ENCODE measurements around the gene ZNF831.

Gene ZNF831

GRCh38 chr20:59242714-59243626 lies 79.3 kb downstream of the ZNF831 start:
- H2AFZ ChIP-seq (ENCODE audit: low read depth) = no peak overlapping the region
- no peak overlapping the region for H3K27ac ChIP-seq
- no peaks in the 10 kb centered on the region for H3K4me1 ChIP-seq (ENCODE audit: low read depth, poor library complexity, severe bottlenecking)
- no peak overlapping the region for H3K4me3 ChIP-seq (IDR thresholded peaks at IDR 0.05; ENCODE audit: insufficient read depth, low read depth, low read length)
- H3K36me3 ChIP-seq (ENCODE audit: insufficient read depth) = no peaks in the 10 kb centered on the region
- no peak for TF ChIP-seq CTCF (conservative IDR thresholded peaks at IDR 0.05; ENCODE audit: low read depth, low read length)
- no peaks in the 10 kb centered on the region; the same call in 1 of the 2 replicates for H3K27me3 ChIP-seq (ENCODE audit: insufficient read depth, low read depth)
- H4K20me1 ChIP-seq (ENCODE audit: insufficient read depth) = no peaks in the 10 kb centered on the region
- no peak overlapping the region for H3K4me2 ChIP-seq
- H3K79me2 ChIP-seq (ENCODE audit: insufficient read depth, low read depth) = no peaks in the 10 kb centered on the region
- no peak overlapping the region for H3K9ac ChIP-seq

DNA sequence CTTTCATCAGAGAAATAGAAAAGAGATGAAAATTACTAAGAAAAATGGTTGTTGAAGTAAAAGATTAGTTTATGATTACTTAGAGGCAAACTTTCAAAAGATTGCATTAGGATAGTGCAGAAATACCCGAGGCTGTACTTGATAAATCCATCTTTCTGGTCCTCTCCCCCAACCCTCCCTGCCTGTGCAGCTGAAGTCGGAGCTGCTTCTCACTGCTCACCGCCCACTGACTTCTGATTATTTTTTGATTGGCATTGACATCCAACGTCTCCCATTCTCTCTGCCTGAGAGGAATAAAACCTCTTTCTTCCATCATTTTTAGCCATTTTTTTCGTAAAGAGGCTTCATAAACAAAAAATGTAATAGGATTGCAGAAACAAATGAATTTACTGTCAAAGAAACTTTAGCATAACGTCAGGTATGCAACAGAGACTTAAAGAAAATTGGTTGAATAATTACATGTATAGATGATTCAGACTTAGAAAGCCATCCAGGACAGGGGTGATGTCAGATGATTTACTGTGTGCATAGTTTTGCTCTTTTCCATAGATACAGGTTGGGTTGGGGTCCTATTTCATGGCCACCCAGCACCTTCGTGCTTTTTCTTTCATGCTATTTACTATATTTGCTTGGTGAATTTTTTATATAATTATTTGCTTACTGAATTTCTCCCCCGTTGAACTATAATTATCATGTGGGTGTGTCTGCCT lies 83.2 kb downstream of the ZNF831 start:
- H2AFZ ChIP-seq (ENCODE audit: low read depth) = no peak overlapping the region
- H3K27me3 ChIP-seq (ENCODE audit: insufficient read depth, low read depth) = no peaks in the 10 kb centered on the region
- H3K79me2 ChIP-seq (ENCODE audit: insufficient read depth, low read depth) = no peaks in the 10 kb centered on the region
- no peak overlapping the region for H3K4me3 ChIP-seq (IDR thresholded peaks at IDR 0.05; ENCODE audit: insufficient read depth, low read depth, low read length)
- no peak overlapping the region for H3K27ac ChIP-seq
- no peaks in the 10 kb centered on the region for H3K36me3 ChIP-seq (ENCODE audit: insufficient read depth)
- no peak overlapping the region for H3K4me2 ChIP-seq
- no peak overlapping the region for H3K9ac ChIP-seq
- H4K20me1 ChIP-seq (ENCODE audit: insufficient read depth) = no peaks in the 10 kb centered on the region
- no peaks in the 10 kb centered on the region for H3K4me1 ChIP-seq (ENCODE audit: low read depth, poor library complexity, severe bottlenecking)
- no peak for TF ChIP-seq CTCF (conservative IDR thresholded peaks at IDR 0.05; ENCODE audit: low read depth, low read length)

DNA sequence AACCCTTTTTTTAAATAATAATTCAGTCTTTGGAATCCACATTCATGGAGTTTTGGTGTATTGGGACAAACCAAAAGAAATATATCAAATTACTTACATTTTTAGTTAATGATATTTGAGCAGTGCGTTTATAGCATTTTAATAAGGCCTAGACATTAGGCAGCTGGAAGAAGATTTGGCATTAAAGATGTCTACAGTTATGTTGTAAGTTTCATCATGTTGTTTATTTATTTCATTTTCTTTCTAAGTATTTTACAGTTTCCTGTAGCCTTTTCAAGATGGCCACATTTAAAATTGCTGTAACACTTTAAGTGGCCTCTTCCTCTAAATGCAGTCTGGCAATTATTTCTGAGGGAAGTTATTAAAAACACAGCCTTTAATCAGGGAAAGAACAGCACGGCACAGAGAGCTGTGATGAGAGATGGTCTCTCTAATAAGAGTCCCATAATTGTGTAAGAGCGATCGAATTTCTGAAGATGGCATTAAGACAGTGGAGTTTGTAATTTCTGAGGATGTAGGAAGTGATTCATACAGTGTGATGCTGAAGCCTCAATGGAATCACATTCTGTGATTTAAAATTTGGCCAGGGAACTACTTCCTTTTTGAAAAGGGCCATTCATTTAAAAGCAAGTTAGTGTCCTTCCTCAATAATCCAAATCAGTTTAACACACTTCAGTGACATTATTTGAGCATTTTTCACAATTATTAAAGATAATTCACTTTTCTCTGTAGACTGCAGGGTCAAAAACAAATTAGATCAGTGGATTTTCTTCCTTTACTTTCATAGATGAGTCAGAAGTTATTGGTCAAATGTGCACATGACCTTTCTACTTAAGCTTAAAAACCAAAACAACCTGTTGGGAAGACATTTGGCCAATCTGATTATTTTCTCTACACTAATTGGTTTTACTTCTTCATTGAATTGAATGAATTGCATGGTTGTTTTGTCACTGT lies 84.4 kb downstream of the ZNF831 start:
- no peaks in the 10 kb centered on the region for H3K4me1 ChIP-seq (ENCODE audit: low read depth, poor library complexity, severe bottlenecking)
- no peak for TF ChIP-seq CTCF (conservative IDR thresholded peaks at IDR 0.05; ENCODE audit: low read depth, low read length)
- no peaks in the 10 kb centered on the region for H3K36me3 ChIP-seq (ENCODE audit: insufficient read depth)
- H4K20me1 ChIP-seq (ENCODE audit: insufficient read depth) = no peaks in the 10 kb centered on the region
- no peak overlapping the region for H3K4me3 ChIP-seq (IDR thresholded peaks at IDR 0.05; ENCODE audit: insufficient read depth, low read depth, low read length)
- no peak overlapping the region for H3K9ac ChIP-seq
- no peaks in the 10 kb centered on the region for H3K27me3 ChIP-seq (ENCODE audit: insufficient read depth, low read depth)
- no peak overlapping the region for H3K4me2 ChIP-seq
- H2AFZ ChIP-seq (ENCODE audit: low read depth) = no peak overlapping the region
- H3K79me2 ChIP-seq (ENCODE audit: insufficient read depth, low read depth) = no peaks in the 10 kb centered on the region
- no peak overlapping the region for H3K27ac ChIP-seq

GRCh38 chr20:59250293-59250692 lies 86.7 kb downstream of the ZNF831 start:
- H4K20me1 ChIP-seq (ENCODE audit: insufficient read depth) = no peaks in the 10 kb centered on the region
- H2AFZ ChIP-seq (ENCODE audit: low read depth) = no peak overlapping the region
- no peaks in the 10 kb centered on the region for H3K4me1 ChIP-seq (ENCODE audit: low read depth, poor library complexity, severe bottlenecking)
- H3K4me2 ChIP-seq = no peak overlapping the region
- H3K27ac ChIP-seq = no peak overlapping the region
- H3K27me3 ChIP-seq (ENCODE audit: insufficient read depth, low read depth) = no peaks in the 10 kb centered on the region; the same call in 1 of the 2 replicates
- H3K4me3 ChIP-seq (IDR thresholded peaks at IDR 0.05; ENCODE audit: insufficient read depth, low read depth, low read length) = no peak overlapping the region
- no peaks in the 10 kb centered on the region for H3K79me2 ChIP-seq (ENCODE audit: insufficient read depth, low read depth)
- TF ChIP-seq CTCF (conservative IDR thresholded peaks at IDR 0.05; ENCODE audit: low read depth, low read length) = no peak
- no peak overlapping the region for H3K9ac ChIP-seq
- no peaks in the 10 kb centered on the region for H3K36me3 ChIP-seq (ENCODE audit: insufficient read depth)
